ENCODE measurements around the gene E2F2.

E2F2 gene, protein sequence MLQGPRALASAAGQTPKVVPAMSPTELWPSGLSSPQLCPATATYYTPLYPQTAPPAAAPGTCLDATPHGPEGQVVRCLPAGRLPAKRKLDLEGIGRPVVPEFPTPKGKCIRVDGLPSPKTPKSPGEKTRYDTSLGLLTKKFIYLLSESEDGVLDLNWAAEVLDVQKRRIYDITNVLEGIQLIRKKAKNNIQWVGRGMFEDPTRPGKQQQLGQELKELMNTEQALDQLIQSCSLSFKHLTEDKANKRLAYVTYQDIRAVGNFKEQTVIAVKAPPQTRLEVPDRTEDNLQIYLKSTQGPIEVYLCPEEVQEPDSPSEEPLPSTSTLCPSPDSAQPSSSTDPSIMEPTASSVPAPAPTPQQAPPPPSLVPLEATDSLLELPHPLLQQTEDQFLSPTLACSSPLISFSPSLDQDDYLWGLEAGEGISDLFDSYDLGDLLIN

DNA sequence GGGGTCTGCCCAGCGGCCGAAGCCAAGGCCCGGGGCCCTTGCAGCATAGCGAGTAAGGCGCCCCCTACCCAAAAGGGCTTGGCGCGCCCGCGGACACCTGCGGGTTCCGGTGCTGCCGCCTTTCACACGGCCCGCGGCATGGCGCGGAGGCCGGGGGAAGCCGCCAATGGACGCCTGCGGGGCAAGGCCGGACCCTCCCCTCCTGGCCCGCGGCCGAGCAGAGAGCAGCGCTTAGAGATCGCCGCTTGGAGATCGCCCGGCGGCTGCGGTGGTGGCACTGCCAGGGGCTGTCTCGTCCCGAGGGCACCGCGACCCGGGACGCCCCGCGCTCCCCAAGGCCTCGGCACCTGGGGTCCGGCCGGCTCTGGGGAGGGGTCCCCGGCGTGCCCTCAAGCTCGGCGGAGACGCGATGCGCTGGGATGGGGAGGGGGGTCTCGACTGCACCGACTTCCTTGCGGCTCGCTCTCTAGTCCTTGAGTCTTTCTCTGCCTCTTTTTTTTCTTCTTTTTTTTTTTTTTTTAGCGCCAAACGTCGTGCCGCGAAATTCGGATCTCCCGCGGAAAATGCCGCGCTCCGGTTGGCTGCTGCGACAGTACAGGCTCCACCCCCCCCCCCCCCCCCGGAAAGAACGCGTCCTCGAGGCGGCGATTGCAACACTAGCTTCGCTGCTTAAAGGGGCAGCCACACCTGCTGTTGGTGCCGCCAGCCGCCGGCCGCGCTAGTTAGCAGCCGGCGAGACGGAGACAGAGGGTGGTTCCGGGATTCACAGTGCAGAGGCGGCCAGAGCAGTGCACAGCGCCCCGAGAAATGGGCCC is at the start of gene E2F2:
Gene E2F2 (minus strand): TSS at position 487 of the 815 bp plus-strand sequence. CDS start 440 bp downstream, at position 47.
- DNase-seq = peak; percentile 72

DNA sequence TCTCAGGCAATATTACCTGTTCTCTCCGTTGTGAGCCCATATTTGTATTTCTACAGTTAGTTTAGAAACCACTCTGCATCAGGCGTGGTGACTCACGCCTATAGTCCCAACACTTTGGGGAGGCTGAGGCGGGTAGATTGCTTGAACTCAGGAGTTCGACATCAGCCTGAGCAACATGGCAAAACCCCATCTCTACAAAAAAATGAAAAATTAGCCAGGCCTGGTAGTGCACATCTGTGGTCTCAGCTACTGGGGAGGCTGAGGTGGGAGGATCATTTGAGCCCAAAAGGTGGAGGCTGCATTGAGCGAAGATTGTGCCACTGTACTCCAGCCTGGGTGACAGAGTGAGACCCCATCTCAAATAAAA is 47.9 kb upstream of the E2F2 start:
- no peak for DNase-seq

DNA sequence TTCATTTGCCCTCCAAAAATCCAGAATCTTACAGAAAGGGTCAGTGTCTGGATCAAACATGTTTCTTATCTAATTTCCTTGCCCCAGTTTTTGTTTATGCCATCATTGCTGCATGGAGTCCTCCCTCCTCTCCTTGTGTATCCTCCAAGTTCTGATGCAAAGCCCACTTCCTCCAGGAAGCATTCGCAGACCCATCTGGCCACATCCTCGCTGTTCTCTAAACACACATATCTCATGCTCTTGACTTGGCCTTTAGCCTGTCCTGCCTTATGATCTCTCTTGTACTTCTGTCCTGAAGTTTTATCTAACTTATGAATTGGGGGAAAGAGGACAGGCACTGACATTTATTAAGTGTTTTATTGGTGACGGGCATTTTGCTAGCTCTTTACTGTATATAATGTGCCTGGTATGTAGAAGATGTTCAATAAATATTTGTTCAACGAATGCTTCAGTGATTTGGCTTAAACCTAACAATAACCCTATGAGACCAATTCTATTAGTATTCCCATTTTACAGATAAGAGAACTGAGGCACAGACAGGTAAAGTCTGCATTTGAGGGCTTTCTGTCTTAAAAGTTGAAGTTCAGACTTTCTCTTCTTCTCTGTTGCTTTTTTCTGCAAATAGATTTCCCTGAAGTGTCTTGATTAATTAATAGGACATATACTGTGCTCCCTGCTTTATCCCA is 47.4 kb upstream of the E2F2 start:
- no peak for DNase-seq

DNA sequence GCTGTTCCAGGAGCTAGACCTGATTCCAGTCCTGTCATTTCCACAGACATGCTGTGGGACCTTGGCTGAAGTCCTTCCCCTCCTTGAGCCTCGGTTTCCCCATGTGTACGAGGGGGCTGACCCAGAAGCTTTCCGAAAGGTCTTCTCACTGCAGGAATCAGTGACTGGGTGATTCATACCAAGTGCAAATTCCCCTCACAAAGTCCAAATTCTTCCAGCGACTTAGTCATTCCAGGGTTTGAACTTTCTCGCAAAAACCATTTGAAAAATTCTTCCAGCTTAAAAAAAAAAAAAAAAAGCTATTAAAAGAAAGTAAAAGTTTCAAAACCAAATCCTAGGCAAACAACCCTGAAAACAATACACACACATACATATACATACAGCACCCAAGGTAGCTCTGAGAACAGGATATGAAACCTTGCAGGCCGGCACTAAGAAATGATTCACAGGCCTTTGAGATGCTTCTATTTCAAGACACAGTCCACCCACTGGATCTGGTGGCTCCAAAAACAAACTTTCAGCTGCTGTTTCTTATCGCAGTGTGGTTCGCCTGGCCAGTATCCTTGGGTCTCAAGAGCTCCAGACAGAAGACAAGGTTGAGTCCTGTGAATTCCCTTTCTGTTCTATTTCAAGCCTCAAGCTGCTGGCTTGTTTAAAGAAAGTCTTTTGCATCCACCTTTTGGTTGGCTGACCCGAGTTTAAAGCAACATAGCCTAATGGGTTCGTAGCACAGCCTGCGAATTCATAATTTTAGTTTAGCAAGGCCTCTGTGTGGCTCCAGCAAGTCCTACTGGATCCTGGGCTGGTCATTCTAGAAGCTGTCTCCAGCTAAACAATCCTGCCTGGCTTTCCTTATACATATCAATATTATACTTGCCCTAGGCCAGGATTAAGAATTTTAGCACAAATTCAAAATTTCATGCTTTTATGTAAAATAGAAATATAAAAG is 46.3 kb upstream of the E2F2 start:
- DNase-seq = no peak

DNA sequence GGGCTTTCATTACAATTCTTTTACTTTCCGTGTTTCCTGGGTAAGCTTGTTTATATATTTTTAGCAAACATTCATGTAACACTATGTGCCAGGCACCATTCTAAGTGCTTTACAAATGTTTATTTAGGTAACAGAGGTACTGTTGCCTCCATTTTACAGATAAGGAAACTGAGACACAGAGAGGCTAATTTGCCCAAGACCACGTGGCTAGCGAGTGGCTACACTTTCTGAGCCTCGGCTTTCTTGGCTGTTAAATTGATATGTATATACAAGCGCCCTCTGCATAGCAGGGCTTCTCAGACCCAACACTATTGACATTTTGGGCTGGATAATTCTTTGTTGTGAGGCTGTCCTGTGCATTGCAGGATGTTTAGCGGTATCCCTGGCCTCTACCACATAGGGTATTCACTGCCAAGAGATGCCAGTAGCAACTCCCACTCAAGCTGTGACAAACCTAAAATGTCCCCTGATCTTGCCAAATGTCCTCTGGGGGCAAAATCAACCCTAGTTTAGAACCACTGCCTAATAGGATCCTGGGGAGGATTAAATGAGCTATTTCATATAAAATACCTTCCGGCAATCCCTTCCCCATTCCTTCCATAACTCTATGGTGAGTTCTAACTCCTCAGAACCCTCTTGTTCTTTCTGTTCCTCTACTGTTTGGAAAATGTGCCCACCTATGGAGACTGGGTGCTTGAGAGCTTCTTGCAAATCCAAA is 45.5 kb upstream of the E2F2 start:
- no peak for DNase-seq

DNA sequence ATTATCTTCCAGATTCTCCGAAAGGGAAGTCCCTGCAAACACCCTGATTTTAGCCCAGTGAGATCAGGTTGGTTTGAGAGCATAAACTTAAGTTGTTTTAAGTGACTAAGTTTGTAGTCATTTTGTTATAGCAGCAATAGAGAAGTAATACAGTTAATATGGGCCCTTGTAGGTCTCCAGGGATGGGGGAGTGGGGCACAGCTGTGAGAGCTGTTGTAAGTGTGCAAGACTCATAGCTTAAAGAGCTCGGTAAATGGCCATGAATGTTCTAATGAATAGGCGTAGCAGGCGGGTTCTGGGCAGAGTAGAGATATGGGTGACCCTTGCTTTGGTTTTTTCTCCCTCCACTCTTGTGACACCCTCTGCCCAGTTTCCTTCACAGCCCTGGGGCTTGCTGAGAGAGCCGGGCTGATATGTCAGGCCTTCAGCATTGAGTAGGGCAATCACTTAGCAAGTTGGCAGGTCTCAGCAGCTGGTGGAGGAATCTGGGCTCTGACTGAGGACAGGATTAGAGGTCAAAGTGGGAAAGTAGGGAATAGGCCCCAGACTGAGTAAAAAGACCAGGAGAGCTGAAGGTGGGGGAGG is 44.3 kb upstream of the E2F2 start:
- no peak for DNase-seq

DNA sequence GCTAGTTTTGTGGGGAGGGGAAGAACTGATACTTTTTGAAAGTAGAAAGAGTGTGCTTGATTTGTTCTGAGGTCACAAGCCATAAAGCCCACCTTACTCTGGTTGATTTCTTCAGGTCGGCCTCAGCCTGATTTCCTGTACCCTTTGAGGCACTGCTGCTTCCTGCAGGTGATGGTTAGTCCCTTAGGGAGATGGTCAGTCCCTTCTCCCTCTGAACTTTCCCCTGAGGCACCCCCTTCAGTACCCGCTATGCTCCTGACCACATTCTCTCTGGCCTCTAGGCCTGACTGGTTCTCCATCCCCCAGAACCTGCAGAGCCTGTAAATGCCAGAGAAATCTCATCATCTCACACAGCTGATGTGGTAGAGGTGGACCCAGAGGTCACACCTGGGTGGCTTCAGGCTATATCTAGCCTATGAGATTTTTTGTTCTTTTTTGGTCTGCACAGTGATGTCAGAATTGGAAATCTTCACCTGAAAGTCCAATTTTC is 43.3 kb upstream of the E2F2 start:
- no peak for DNase-seq

DNA sequence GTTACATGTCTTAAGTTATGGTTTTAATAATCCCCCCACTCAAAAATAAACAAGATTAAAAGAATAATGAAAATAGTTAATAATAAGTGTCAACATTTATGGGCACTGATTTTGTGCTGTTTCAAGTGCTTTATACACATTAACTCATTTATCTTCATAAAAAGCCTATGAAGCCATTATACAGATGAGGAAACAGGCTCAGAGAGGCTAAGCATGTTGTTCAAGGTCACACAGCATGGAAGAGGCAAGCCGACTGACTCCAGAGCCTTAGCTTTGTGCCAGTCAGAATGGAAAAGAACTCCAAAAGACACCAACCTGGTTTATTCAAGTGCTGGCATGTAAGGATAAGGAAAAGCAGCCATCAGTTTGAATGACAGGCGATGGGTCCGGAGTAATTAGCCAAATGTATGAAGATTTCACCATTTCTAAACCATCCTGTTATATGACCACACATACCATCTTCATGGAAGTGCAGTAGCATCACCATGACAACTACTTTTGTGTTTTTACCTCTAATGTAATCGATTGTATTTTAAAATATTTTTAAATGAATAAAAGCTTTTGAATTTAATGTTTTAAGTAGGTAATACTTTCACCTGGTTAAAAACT is 42.6 kb upstream of the E2F2 start:
- no peak for DNase-seq

DNA sequence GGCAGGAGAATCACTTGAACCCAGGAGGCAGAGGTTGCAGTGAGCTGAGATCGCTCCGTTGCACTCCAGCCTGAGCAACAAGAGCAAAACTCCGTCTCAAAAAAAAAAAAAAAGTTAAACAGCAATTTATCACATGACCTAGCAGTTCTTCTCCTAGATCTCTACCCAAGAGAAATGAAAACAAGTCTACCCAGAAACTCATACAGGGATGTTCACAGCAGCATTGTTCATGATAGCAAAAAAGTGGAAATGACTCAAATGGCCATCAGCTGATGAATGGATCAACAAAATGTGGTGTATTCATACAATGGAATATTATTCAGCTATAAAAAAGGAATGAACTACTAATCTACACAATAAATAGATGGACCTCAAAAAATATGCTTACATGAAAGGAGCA is 40.4 kb upstream of the E2F2 start:
- no peak for DNase-seq

DNA sequence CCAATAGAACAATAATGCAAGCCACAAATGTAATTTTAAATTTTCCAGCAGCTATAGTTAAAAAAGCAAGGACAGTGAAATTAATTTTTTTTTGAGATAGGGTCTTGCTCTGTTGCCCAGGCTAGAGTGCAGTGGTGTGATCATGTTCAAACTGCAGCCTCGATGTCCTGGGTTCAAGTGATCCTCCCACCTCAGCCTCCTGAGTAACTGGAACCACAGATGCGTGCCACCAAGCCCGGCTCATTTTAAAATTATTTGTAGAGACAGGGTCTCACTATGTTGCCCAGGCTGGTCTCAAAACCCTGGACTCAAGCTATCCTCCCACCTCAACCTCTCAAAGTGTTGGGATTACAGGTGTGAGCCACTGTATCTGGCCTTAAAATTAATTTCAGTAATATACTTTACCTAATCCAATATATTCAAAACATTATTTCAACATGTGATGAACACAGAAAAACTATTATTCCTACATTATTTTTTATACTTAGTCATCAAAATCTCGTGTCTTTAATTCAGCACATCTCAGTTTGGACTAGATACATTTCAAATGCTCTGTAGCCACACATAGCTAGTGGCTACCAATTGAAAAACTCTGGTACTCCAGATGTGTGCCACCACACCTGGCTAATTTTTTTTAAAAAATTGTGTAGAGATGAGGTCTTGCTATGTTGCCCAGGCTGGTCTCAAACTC is 39.1 kb upstream of the E2F2 start:
- no peak for DNase-seq

DNA sequence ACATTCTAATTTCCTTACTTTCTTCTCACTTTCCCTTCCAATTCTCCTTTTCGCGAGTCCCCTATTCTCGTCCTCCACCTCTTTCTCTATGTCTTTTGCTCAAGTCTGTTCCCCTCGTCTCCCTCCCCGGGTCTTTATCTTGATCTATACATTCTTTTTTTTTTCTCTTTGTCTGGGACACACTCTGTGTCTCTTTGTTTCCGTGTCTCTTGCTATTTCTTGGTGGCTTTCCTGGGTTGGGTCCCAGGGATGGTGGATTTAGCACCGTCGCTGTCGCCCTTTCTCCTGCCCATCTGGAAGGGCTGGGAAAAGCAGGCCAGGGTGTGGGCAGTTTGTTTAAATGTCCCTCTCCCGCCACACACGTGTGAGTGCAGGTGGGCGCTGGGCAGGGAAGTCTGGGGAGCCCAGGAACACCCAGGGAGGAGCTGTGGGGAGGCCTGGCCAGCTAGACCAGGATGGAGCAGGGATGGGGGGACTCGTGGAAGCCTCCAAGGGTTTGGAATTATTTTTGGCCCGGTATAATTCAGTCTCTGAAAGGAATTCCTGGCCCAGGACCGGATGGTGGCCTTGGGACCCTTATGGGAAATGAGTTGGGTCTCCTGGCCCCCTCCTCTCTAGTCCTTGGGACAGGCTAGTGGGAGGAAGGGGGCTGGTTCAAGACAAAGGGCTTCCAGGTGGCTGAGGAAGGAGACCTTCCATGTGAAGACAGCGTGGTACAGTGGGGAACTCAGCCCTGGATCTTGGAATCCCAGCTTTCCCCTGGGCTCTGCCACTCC is 37.8 kb upstream of the E2F2 start:
- DNase-seq = no peak

DNA sequence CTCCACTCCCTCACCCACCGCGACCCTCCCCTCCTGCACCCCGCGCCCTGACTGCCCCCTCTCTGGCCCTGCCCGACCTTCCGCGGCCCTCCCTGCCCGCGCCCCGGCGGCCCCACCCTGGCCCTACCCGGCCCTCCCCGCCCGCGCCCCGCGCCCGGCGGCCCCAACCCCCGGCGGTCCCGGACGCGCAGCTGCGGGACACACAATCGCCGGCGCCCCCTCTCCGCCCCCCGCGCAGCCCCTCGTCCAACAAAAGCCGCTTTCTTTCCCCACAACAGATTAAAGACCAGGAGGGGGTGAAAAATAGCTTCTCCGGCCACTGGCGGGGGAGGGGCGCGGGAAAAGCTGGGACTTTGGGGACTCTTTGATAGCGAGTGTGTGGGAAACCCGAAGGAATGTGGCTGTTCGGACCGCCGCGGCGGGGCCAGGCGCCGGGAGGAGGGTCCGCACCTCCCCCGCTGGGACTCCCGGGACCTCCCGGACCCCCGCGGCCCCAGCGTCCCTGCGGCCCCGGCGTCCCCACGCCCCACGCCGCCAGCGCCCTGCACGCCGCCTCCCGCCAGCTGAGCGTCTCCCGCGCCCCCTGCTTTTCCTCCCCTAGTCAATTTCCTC is 37.1 kb upstream of the E2F2 start:
- no peak for DNase-seq

DNA sequence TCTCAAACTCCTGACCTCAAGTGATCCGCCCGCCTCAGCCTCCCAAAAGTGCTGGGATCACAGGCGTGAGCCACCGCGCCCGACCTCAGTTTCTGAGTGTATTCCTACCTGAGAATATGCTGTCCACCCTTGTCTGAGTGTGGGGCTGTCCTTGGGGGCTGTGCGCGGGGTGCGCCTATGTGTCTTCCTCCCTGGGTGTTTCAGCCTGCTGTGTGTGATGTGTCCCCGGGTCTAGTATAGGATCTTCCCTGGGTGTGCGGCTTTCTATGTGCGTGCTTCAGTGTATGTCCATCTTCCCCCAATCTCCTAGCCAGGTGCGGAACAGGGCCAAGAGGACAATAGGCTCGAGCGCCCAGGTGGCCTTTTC is 36.6 kb upstream of the E2F2 start:
- no peak for DNase-seq

DNA sequence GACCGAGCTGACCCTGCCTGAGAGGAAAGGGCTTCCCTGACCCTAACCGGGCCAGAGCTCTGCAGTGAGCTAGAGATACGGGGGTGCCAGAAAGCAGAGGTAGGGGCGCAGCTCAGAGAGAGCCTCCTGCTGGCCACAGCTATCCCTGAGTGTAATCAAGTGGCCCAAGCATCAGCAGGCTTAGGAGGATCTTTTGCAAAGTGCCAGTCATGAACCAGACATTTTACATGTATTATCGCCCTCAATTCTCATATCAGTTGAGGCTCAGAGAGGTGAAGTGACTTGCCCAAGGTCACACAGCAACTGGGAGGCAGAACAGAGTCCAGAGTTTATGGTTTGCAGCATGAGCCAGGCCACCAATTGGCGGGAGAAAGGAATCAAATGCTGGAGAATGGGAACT is 35.3 kb upstream of the E2F2 start:
- DNase-seq = no peak

DNA sequence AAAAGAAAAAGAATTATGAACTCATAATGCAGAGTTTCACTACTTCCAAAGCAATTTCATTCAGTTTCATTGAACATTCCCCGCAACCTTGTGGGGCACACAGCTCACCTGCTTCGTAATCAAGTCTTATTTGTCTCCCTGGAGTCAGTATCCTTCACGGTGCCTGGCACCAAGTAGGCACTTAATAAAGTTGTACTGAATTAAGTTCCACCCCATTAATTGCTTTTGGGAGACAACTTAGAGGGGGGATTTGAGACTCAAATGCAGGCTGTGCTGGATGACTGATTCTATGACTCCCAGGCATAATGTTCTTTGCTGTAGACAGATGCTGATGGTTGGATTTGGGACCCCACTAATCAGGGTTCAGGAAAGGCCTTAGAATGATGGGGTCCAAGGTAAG is 34.7 kb upstream of the E2F2 start:
- DNase-seq = no peak

DNA sequence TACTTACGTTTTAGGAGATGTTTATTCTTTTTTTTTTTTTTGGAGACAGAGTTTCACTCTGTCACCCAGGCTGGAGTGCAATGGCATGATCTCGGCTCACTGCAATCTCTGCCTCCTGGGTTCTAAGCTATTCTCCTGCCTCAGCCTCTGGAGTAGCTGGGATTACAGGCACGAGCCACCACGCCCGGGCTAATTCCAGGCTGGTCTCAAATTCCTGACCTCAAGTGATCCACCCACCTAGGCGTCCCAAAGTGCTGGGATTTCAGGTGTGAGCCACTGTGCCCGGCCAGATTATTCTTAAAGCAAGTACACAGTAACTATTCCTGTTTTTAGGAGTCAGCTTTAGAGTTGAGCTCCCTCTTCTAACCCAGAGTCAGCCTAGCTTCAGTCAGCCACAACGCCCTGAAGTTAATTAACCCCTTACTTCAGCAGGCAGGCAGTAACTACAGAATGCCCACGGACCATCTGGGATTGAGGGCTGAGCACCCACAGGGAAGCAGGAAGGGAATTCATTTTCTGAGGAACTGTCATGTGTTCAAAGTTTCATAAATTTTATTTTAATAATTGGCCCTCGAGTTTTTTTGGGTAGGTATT is 33.6 kb upstream of the E2F2 start:
- no peak for DNase-seq

DNA sequence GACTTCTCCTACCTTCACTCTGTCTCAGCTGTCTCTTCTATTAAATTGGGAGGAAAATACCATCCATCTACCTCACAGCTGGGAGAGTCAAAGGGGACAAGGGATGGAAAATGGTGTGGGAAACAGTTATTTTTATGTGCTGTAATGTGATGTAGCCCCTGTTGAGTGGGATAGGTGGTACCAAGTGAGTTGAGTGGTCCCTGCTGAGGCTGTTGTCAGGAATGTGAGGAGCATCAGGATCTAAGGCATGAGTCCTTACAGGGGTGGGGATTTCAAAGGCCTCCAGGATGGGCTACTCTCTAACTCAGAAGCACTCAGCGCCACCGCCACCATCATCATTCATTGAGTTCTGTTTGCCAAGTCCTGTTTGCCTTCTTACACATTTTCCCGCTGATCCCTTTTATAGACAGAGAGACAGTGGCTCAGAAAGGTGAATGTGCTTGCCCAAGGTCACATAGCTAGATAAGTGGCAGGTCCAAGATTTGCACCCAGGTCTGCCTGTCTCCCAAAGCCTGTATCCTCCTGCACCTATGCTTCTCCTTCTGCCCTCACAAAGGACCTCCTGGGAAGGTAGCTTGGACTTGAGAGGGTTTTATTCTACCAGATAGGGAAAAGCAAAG is 32.8 kb upstream of the E2F2 start:
- no peak for DNase-seq

DNA sequence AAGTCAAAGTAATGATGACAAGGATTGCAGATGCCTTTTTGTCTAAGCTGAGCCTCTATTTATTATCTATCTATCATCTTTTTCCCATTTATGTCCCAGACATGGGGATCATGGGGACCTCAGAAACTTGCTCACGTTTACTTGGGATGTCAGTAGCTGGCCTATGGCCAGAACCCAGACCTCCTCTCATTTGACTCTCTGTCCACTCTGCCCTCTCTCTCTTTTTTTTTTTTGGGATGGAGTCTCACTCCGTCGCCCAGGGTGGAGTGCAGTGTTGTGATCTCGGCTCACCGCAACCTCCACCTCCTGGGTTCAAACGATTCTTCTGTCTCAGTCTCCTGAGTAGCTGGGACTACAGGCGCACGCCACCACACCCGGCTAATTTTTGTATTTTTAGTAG is 32.0 kb upstream of the E2F2 start:
- no peak for DNase-seq
